Thyroid gland (tissue), 4 donors: ENCODE data around the gene ANKRD13D.

Experiments used
- POLR2A ChIP-seq, 2 donors: fragments of 450-650 bp; IDR thresholded peaks; one replicate each; pipeline ENCODE4 v1.6.1; 2017; ENCODE audit warnings: antibody characterized with exemption in 2 of 2, mild to moderate bottlenecking in 2 of 2, moderate library complexity in 1 of 2
- TF ChIP-seq, protein P1 (sequence below), 6 experiments: fragments of 200-600 bp in 3 of 6; fragments of 450-650 bp in 3 of 6; sonication (generic) in 3 of 6; IDR thresholded peaks; one replicate each; pipeline ENCODE4 v1.5.1; 2016 to 2019; ENCODE audit warnings: antibody characterized with exemption in 6 of 6, mild to moderate bottlenecking in 2 of 6, inconsistent platforms in 1 of 6, moderate library complexity in 1 of 6

- TF ChIP-seq, protein P1, sequence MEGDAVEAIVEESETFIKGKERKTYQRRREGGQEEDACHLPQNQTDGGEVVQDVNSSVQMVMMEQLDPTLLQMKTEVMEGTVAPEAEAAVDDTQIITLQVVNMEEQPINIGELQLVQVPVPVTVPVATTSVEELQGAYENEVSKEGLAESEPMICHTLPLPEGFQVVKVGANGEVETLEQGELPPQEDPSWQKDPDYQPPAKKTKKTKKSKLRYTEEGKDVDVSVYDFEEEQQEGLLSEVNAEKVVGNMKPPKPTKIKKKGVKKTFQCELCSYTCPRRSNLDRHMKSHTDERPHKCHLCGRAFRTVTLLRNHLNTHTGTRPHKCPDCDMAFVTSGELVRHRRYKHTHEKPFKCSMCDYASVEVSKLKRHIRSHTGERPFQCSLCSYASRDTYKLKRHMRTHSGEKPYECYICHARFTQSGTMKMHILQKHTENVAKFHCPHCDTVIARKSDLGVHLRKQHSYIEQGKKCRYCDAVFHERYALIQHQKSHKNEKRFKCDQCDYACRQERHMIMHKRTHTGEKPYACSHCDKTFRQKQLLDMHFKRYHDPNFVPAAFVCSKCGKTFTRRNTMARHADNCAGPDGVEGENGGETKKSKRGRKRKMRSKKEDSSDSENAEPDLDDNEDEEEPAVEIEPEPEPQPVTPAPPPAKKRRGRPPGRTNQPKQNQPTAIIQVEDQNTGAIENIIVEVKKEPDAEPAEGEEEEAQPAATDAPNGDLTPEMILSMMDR (IDR thresholded peaks at IDR 0.05), result no peak
- TF ChIP-seq POLR2A (IDR thresholded peaks at IDR 0.05), result no peak
These were observed 3.3 kb upstream of the ANKRD13D start for GRCh38 chr11:67285541-67286498.
